GM19455 (cell line): ENCODE measurements around the gene LRRC4C.

Source experiments
- ATAC-seq: cut with Tn5 transposase; IDR thresholded peaks from one replicate; pipeline ENCODE4 v1.9.1; 2021; ENCODE audit not compliant: unreplicated experiment

Gene LRRC4C

GRCh38 chr11:41274831-41275230 lies 184.6 kb downstream of the LRRC4C start:
- no peak for ATAC-seq

GRCh38 chr11:41273908-41274307 lies 185.5 kb downstream of the LRRC4C start:
- no peak for ATAC-seq

GRCh38 chr11:41267451-41267850 lies 192.0 kb downstream of the LRRC4C start:
- no peak for ATAC-seq

- ATAC-seq = no peak
Measured at GRCh38 chr11:41256041-41256440, 203.4 kb downstream of the LRRC4C start.

GRCh38 chr11:41254966-41255365 lies 204.5 kb downstream of the LRRC4C start:
- no peak for ATAC-seq

GRCh38 chr11:41250408-41250935 lies 209.0 kb downstream of the LRRC4C start:
- ATAC-seq = no peak

- no peak for ATAC-seq
Measured at GRCh38 chr11:41247621-41248020, 211.8 kb downstream of the LRRC4C start.

GRCh38 chr11:41246399-41246745 lies 213.1 kb downstream of the LRRC4C start:
- no peak for ATAC-seq

GRCh38 chr11:41245704-41246398 lies 213.6 kb downstream of the LRRC4C start:
- ATAC-seq = no peak

- ATAC-seq = no peak
Measured at GRCh38 chr11:41245184-41245583, 214.3 kb downstream of the LRRC4C start.

- no peak for ATAC-seq
Measured at GRCh38 chr11:41237382-41237781, 222.1 kb downstream of the LRRC4C start.

- ATAC-seq = no peak
Measured at GRCh38 chr11:41235668-41236067, 223.8 kb downstream of the LRRC4C start.

GRCh38 chr11:41225856-41226633 lies 233.4 kb downstream of the LRRC4C start:
- ATAC-seq = no peak

GRCh38 chr11:41222236-41222635 lies 237.2 kb downstream of the LRRC4C start:
- ATAC-seq = no peak

GRCh38 chr11:41206388-41206787 lies 253.1 kb downstream of the LRRC4C start:
- no peak for ATAC-seq

GRCh38 chr11:41201156-41201555 lies 258.3 kb downstream of the LRRC4C start:
- no peak for ATAC-seq

- ATAC-seq = no peak
Measured at GRCh38 chr11:41190437-41191082, 268.9 kb downstream of the LRRC4C start.

- no peak for ATAC-seq
Measured at GRCh38 chr11:41189701-41190436, 269.6 kb downstream of the LRRC4C start.

GRCh38 chr11:41177791-41178190 lies 281.7 kb downstream of the LRRC4C start:
- ATAC-seq = no peak

GRCh38 chr11:41175304-41175972 lies 284.0 kb downstream of the LRRC4C start:
- ATAC-seq = no peak

- ATAC-seq = no peak
Measured at GRCh38 chr11:41146326-41146725, 313.1 kb downstream of the LRRC4C start.
